DND-41 (cell line): ENCODE results near the gene ZNF511.

Experiments
- EZH2 ChIP-seq: IDR thresholded peaks from 3 replicates; pipeline ENCODE4 v1.6.1; 2012; ENCODE audit warnings: borderline replicate concordance, low read depth, mild to moderate bottlenecking, moderate library complexity, low read length, inconsistent platforms; ENCODE audit not compliant: severe bottlenecking
- TF ChIP-seq, protein P1 (sequence below): IDR thresholded peaks from 2 replicates; pipeline ENCODE4 v1.5.1; 2012; ENCODE audit warnings: borderline replicate concordance, low read length, moderate library complexity, mild to moderate bottlenecking; ENCODE audit not compliant: poor library complexity, severe bottlenecking; ENCODE audit errors: extremely low read depth

DNA sequence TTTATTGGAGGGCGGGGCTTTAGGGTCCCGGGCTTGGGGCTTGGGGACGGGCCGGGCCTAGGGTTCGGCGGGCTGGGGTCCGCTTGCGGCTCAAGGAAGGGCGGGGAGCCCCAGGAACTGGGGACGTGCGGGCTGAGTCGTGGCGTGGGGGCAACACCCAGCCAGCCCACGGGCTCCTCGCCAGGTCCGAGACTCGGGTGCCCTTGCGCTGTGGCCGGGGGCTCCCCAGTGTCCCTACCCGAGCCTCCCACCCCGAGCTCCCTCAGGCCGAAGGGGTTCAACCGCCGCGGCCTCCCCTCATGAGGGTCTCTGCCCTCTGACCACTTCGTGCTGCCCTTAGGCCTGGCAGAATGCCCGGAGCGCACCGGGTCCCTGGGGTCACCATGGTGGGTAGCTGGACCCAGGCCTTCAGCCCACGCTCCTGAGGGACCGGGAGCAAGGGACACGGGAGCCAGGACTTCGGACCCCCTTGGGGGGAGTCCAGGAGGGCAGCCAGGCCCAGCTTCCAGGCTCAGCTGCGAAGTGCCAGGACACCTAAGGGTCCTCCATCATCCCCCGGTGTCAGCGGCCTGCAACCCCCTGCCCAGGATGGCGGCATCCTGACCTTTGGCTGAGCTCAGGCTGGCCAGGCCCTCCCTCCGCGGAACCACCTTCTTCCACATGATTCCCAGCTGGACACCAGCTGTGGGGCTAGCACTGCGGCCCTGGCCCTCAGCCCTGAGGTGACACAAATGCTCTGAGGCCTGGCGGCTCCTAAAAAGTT, 49.6 kb downstream of the ZNF511 start:
- TF ChIP-seq, protein P1, sequence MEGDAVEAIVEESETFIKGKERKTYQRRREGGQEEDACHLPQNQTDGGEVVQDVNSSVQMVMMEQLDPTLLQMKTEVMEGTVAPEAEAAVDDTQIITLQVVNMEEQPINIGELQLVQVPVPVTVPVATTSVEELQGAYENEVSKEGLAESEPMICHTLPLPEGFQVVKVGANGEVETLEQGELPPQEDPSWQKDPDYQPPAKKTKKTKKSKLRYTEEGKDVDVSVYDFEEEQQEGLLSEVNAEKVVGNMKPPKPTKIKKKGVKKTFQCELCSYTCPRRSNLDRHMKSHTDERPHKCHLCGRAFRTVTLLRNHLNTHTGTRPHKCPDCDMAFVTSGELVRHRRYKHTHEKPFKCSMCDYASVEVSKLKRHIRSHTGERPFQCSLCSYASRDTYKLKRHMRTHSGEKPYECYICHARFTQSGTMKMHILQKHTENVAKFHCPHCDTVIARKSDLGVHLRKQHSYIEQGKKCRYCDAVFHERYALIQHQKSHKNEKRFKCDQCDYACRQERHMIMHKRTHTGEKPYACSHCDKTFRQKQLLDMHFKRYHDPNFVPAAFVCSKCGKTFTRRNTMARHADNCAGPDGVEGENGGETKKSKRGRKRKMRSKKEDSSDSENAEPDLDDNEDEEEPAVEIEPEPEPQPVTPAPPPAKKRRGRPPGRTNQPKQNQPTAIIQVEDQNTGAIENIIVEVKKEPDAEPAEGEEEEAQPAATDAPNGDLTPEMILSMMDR: no peak
- TF ChIP-seq EZH2: no peak
